AG04450 (cell line): ENCODE data around the gene PGAP6. TPM values are rescaled to one million over a fixed set of nuclear protein-coding genes. Genes with fewer than 3 reads are reported as not detected.
"Not testable (repeated sequence)": the region's sequence is repeated elsewhere in the genome, so short reads cannot be mapped to it uniquely, and the experiment has no call there.

Source experiments
- CTCF ChIA-PET: fragments of 300-600, 350-600 bp; formaldehyde crosslinking; extraction: SDS; loops from one replicate; lab custom pipeline; 2022; ENCODE audit warnings: antibody characterized with exemption, inconsistent platforms; lab: Charles Lee
- POLR2A ChIA-PET: fragments of 350-600 bp; formaldehyde crosslinking; extraction: SDS; loops from one replicate; lab custom pipeline; 2021; ENCODE audit warnings: antibody characterized with exemption, inconsistent platforms; lab: Yijun Ruan, JAX
- DNase-seq: peaks from one replicate; pipeline ENCODE4 v3.0.0-alpha.2; 2011; ENCODE audit warnings: low read depth, low spot score
- H3K27ac ChIP-seq: one replicate; pipeline ENCODE4 v1.5.1; 2012; ENCODE audit warnings: low read depth, low read length, control low read depth
- H3K27me3 ChIP-seq: one replicate; pipeline ENCODE4 v1.6.0; 2012; ENCODE audit warnings: low read length; ENCODE audit not compliant: control insufficient read depth, insufficient read depth
- H3K4me3 ChIP-seq: 2 replicates; pipeline ENCODE4 v1.5.1; 2011; ENCODE audit warnings: mild to moderate bottlenecking, low read depth, low read length, control low read depth
- H3K9me3 ChIP-seq: 2 replicates; pipeline ENCODE4 v1.5.1; 2012; ENCODE audit warnings: low read length; ENCODE audit not compliant: control insufficient read depth, insufficient read depth
- polyA plus RNA-seq: library from polyadenylated mRNA; depleted of rRNA; stranded (reverse); fragments of >200 nt; gene quantifications from 2 replicates; pipeline ENCODE4 v1.2.3, GENCODE V29; 2011
- TF ChIP-seq, protein P1 (sequence below): IDR thresholded peaks from 2 replicates; pipeline ENCODE4 v1.5.1; 2011; ENCODE audit warnings: low read depth, low read length, control low read depth, inconsistent platforms

Gene PGAP6
- polyA plus RNA-seq, 1 experiment, result 40.8 TPM

DNA sequence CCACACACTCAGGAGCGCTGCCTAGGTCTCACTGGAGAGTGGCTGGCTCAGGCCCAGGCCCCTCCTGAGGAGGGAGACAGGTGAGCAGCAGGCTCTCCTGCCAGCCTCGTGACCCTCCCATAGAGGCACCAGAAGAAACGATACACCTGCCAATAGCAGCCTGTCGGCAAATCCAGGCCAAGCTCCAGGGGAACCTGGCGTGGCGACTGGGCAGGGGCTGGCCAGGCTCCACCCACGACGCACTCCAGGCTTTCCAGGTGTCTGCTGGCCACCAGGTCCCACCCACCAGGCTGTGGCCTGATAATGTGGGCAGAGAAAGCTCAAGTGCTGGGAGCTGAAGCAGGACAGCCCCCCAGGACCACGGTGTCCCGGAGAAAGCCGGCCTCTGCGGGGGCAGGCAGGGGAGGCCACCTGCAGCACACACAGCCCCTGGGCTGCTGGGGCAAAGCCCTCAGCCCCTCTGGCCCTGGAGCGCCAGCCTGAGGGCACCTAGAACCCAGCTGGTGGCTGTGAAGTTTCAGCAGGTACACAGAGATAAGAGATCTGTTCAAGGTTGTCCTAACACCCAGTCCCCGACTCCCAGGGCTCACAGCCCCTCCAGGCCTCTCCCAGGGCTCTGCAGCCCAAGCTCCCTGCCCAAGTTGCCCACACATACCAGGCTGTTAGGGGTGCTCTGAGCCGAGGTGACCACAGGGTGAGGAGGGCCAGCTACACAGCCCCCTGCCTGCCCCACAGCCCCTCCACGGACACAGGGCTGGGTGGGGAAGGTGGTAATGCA is 2.4 kb downstream of the PGAP6 start:
- H3K27me3 ChIP-seq, result no peaks in the 10 kb centered on the region
- H3K27ac ChIP-seq, result no peak overlapping the region
- TF ChIP-seq, protein P1, sequence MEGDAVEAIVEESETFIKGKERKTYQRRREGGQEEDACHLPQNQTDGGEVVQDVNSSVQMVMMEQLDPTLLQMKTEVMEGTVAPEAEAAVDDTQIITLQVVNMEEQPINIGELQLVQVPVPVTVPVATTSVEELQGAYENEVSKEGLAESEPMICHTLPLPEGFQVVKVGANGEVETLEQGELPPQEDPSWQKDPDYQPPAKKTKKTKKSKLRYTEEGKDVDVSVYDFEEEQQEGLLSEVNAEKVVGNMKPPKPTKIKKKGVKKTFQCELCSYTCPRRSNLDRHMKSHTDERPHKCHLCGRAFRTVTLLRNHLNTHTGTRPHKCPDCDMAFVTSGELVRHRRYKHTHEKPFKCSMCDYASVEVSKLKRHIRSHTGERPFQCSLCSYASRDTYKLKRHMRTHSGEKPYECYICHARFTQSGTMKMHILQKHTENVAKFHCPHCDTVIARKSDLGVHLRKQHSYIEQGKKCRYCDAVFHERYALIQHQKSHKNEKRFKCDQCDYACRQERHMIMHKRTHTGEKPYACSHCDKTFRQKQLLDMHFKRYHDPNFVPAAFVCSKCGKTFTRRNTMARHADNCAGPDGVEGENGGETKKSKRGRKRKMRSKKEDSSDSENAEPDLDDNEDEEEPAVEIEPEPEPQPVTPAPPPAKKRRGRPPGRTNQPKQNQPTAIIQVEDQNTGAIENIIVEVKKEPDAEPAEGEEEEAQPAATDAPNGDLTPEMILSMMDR, result no peak
- no peaks in the 10 kb centered on the region; the same call in 1 of the 2 replicates for H3K9me3 ChIP-seq
- ChIA-PET POLR2A (no interaction called here), CTCF (no interaction called here)
- no peak overlapping the region for H3K4me3 ChIP-seq
- no peak for DNase-seq

DNA sequence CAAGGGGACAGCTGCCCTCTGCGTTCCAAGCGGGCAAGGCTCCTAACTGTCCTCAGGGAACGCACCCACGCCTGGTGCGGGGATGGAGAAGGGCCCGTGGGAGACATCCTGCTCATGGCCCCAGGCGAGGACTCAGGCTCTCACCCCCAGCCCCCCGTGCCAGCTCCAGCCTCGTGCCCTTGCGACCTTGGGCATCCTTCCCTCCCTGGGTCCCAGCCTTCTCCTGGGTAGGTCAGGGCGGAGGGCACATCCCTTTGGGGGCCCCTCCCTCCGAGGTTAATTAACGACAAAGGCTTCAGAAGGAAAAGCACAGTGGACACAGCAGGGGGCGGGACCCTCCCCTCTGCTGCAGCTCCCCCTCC is 3.0 kb downstream of the PGAP6 start:
- ChIA-PET POLR2A (no interaction called here), CTCF (no interaction called here)
- H3K4me3 ChIP-seq, result no peak overlapping the region
- no peaks in the 10 kb centered on the region; the same call in 1 of the 2 replicates for H3K9me3 ChIP-seq
- no peak overlapping the region for H3K27ac ChIP-seq
- TF ChIP-seq, protein P1, result no peak
- DNase-seq, result no peak
- no peaks in the 10 kb centered on the region for H3K27me3 ChIP-seq

DNA sequence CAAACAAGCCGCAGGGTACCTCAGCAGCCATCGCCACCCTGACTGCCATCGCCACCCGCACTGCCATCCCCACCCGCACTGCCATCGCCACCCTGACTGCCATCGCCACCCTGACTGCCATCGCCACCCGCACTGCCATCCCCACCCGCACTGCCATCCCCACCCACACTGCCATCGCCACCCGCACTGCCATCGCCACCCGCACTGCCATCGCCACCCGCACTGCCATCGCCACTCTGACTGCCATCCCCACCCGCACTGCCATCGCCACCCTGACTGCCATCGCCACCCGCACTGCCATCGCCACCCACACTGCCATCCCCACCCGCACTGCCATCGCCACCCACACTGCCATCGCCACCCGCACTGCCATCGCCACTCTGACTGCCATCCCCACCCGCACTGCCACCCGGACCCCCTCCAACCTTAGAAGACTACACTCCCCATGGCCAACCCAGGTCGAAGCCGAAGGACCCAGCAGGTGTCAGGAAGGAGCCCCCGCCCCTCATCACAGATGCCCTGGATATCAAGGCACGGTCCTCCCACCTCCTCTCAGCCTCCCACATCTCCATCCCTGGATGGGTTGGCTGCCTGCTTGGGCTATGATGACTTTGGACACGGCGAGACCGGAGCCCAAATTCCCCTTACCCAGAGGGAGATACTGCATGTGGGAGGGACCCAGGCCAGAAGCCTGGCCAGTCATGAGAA is 3.5 kb downstream of the PGAP6 start:
- H3K27ac ChIP-seq, DNase-seq, POLR2A ChIA-PET, H3K4me3 ChIP-seq, H3K27me3 ChIP-seq, CTCF ChIA-PET, H3K9me3 ChIP-seq: not testable (repeated sequence)

DNA sequence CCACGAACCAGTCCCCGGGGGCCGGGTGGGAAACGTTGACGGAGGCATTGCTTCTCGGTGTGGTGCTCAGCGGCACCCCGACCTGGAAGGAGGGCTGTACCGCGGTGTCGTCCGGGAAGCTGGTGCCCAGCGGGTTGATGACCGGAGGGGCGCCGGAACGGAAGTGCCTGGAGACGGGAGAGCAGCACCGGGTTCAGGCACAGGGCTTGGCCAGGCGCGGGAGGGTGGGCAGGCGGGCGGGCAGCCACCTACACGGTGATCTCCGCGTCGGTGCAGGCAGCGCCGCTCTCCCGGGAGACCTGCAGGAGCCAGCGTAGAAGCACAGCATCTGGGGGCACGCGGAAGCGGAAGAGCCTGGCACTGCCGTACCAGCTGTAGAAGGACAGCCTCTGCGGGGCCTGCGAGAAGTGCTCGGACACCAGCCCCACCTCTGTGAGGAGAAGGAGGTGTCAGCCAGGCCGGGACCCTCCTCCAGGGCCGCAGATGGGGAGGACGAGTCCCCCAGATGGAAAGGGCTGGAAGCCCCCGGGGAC is 4.3 kb downstream of the PGAP6 start:
- DNase-seq, result no peak

DNA sequence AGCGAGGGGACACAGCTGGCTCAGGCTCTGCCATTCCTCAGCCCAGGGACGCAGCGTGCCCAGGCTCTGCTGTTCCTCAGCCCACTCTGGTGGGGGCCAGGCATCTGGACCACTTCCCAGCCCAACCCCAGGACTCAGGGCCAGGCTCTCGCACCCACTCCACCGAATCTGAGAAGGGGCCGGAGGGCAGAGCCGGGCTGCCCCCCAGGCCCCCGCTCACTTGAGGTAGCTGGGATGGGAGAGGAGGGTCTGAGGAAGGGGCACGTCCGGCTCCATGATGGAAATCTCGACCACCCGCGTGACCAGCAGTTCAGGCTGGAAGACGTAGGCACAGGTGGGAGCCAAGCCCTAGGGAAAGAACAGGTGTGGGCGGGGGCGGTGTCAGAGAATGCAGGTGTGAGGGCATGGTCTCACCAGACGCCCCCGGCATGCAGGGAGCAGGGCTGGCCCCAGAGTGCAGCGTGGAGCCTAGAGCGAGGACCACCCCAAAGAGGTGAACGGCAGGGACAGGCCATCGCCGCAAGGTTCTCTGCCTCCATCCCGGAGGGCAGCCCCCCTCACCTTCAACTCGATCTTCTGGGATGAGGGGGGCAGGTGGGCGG is 4.9 kb downstream of the PGAP6 start:
- TF ChIP-seq, protein P1, result no peak
- Histone ChIP-seq H3K4me3 (no peak overlapping the region), H3K27me3 (no peaks in the 10 kb centered on the region), H3K27ac (no peak overlapping the region), H3K9me3 (no peaks in the 10 kb centered on the region; the same call in 1 of the 2 replicates)
- POLR2A ChIA-PET, result no interaction called here
- DNase-seq, result no peak
- CTCF ChIA-PET, result no interaction called here

More for the DNA sequence above, 4.3 kb downstream of the PGAP6 start:
- Histone ChIP-seq H3K27ac (no peak overlapping the region), H3K9me3 (no peaks in the 10 kb centered on the region; the same call in 1 of the 2 replicates), H3K27me3 (no peaks in the 10 kb centered on the region), H3K4me3 (no peak overlapping the region)
- TF ChIP-seq, protein P1, result no peak
- ChIA-PET POLR2A (no interaction called here), CTCF (no interaction called here)
